NCI-H2029 (cell line): ENCODE measurements around the gene CEP78.
"Not testable (repeated sequence)": the region's sequence is repeated elsewhere in the genome, so short reads cannot be mapped to it uniquely, and the experiment has no call there.

Source experiments
- DNase-seq: peaks from one replicate; lab custom pipeline; 2025; lab: John Stamatoyannopoulos, UW

The CEP78 gene

DNA sequence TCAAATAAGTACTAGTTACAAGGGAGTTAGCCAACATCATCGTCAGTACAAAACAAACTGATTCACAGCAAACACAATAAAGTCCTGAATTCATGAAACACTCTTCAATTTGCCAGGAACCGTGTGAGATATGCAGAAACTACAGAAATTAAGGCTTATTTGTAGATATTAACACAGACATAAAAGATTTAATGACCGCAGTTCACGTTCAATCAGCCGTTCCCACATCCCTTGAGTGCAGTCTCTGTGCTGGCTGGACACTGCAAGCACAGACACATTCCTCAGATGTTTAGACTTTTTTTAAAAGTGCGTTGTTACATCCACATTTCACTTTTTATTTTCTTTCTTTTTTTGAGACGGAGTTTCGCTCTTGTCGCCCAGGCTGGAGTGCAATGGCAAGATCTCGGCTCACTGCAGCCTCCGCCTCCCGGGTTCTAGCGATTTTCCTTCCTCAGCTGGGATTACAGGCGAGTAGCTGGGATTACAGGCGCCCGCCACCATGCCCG is 566 bp upstream of the CEP78 start:
- no peak for DNase-seq

DNA sequence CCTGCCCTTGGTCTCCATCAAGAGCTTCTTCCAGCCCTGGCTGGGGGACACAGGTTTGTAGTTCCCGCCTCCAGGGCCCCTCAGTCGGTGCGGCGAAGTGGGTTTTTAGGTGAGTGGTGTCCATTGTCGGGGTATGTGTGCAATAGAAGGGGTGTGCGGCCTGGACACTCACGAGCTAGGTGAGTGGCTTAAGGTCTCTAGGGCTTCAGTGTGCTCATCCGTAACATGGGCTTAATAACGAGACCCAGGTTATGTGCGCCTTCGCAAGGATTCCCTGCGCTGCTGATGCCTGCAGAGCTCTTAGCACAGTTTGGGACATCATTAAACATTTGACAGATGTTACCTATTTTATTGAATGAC is 656 bp downstream of the CEP78 start:
- DNase-seq = no peak

DNA sequence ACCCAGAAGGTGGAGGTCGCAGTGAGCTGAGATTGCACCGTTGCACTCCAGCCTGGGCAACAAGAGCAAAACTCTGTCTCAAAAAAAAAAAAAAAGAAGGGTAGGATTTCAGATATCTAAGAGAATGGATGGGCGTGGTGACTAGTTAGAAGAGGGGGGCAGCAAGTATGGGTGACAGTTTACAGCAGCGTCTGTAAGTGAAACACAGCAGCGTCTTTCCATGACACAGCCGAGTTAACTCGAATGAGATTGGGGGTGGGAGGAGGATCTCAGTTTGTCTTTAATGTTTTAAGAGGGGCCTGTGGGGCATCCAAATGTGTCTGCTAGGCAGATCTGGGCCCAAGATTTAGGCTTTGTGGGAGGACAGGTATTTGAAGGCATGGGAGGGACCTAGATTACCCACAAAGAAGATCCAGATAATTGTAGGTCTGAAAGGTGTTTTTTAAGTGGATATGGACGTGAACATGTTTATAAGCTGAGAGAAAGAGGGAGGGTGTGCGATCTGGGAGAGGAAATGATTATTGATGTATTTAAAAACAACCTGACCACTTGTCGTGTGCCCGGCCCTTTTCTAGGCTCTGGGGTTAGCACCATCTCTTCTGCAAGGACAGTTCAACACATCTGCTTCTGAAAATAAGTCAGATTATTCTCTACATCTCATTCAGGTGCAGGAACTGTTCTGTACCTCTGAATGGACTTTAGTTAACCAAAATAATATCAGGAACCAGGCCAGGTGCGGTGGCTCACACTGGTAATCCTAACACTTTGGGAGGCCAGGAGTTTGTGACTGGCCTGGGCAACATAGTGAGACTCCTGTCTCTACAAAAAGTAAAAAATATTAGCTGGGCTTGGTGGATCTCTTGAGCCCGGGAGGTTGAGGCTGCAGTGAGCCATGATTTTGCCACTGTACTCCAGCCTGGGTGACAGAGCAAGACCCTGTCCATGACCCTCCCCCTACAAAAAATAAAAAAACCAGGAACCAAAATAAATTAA is 2.5 kb downstream of the CEP78 start:
- DNase-seq = no peak

DNA sequence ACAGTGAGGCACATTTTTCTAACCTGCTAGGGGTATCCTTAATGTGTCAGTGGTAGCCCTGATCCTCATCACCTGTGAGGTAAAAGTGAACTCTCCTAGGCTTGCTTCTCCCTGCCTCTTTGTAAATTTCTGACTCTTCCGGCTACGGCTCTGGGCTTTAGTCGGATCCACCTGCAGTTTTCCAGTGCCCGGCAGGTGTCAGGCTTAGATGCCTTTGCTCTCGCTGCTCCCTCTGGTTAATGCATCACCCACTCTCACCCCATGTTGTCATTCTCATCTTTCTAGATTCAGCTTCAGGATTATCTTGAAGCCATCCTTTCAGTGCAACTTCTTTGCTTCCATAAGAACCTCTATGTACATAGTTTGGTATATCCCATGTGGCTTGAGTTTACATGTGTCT is 3.6 kb downstream of the CEP78 start:
- no peak for DNase-seq

DNA sequence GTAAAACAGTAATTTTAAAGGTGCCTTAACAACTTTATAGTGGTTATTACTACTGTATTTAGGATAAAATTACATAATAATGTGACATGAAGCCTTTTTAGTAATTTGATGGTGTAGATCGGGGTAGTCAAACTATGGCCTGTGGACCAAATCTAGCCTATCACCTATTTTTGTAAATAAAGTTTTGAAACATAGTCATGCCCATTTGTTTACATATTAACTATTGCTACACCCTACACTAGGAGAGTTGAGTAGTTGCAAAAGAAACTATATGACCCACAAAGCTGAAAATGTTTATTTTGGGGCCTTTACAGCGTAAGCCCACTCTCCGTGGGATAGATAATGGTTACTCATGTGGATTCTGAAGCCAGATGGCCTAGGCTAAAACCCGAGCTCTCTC is 6.2 kb downstream of the CEP78 start:
- no peak for DNase-seq

DNA sequence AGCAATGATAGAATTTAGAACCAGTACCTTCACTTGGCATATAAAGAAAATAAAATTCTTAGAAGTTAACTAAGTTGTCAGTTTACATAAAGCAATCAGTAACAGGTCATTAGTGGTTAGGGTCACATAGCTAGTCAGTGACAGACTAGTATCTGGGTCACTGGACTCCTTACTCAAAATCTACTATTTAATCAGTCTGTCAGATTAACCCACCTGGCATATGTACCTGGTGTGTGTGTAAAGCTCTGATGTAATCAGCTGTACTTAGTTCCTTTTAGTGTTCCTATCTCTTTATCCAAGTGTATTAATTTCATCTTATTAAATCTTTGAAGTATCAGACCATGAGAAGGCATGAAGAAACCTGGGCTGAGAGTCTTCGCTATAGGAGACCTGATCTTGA is 7.3 kb downstream of the CEP78 start:
- no peak for DNase-seq

DNA sequence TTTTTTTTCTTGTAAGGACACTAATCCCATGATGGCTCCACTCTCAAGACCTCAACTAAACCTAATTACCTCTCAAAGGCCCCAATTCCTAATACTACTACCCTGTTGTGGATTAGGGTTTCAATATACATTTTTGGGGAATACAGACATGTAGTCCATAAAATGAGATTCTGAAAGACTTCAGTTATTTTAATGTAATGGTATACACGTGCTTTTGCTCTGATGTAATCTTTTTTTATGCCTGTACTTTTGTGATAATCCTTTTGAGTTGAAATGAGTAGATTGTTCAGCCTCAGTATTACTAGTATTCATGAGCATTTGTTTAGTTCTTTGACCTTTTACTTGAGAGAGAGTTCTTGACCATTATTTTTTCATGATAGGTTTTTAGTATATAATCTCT is 9.5 kb downstream of the CEP78 start:
- DNase-seq = no peak

DNA sequence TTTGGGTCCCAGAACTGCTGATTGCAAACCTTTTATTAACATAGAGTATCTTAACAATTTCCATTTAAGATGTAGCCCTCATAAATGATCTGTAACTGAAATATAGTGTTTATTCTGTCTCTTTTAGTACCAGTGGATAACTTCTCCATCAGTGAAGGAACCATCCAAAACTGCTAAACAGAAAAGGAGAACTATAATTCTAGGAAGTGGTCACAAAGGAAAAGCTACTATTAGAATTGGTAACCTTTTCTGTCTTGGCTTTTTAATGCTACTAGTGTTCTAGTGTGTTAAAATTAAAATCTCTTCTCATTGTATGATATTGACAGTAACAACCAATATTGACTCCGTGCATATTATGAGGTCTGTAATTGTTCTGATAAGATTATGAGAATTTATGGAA is 12.8 kb downstream of the CEP78 start:
- DNase-seq = no peak

DNA sequence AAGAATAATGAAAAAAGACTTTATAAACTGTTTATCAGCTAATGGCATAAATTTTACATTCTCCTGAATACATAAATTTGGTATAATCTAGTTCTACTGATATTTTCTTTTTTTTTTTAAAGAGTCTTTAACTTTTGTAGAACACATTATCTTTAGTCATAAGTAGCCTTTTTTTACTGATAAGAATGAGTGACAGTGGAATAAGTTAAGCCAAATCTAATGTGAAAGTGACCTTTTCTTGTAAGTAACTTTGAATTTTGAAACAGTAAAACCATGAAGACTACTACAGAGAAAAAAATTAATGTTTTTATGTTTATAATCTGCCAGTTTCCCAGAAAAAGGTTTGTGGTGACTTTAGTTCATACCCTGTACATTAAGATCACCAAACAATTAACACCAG is 13.7 kb downstream of the CEP78 start:
- DNase-seq = no peak

DNA sequence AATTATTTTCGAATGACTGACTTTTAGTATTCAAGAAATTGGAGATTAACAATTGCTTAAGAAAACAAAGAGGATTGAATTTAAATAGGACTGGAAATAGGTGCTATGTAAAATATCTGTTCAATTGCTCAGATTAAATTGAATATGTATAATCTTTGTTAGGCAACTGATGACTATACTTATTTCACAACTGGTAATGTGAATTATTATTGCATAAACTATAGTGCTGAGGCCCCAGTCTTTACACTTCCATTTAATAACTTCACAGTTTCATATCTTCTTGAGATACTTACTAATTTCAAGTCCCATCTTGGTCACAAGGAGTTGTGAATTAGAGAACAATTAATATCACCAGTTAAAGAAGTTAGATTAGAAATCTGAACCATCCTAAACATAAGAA is 16.7 kb downstream of the CEP78 start:
- no peak for DNase-seq

DNA sequence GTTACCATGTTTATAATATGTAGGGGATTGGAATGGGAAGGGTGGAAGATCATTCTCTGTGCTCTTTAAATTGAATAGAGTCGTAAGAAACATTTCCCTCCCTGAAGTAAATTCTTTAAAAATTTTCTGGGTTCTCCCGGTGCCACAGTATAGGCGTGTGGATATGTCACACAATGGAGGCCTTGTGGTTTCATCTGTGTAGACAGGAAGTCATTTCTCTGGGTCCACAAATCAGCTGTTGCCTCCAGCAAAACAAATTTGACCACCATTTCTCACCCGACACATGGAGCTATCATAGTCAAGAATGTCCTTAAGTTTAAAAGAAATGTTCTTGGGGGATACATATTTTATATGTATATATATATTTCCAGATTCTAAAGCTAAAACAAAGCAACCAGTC is 17.4 kb downstream of the CEP78 start:
- no peak for DNase-seq

DNA sequence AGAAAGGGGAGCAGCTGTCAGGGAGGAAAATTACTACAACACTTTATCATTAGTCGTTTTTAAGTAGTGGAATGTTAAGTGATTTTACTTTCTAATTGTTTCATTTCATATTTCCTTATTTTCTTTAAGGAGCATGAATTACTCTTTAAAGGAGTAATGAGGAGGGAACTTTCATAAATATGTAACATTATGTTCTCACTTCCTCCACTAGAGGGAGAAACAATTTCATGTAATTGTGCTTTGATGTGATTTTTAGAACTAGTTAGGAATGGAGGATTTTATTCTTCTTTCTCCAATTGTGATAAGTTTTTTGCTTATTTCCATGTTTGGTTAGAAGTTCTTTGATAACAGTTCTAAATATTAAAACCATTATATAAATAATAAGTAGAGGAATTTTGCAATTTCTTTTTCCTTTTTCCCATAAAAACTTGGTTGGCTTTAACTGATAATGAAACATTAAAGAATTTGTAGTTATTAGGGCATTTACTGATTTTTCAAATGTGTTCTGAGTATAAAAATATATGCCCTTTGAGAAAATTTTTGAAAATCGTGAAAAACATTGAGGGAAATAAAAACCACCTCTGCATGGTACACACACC is 25.6 kb downstream of the CEP78 start:
- DNase-seq = no peak

DNA sequence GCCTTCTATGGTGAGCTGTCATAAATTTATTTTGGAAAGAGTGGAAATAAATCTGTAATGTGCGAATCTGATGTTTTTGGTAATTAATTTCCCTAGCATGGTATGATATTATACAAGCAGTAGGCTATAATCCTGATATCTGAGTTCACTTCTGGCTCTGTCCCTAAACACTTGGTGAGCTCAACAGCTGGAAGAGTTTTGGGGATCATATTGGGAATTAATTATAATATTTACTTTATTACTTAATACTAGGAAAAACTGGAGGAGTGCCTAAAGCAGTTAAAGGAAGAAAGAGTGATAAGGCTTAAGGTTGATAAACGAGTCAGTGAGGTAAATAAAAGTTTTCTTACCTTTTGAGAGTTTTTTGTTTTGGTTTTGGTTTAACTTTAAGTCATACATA is 26.8 kb downstream of the CEP78 start:
- DNase-seq = no peak

DNA sequence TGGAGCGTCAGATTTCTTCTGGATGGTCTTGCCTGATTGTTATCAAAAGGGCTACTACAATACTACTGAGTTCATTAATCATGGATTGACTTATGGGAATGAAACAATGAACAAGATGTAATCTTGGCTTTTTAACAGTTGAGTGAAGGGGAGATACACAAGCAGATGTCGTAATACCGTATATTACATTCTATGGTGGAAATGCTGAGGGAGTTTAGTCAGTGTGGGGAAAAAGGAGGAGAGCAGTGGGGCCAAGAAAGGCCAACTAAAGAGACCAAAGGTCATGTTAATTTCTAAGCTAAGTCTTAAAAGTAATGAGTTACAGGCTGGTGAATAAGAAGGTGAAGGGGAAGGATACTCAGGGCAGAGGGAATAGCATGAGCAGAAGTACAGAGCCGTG is 32.0 kb downstream of the CEP78 start:
- no peak for DNase-seq

DNA sequence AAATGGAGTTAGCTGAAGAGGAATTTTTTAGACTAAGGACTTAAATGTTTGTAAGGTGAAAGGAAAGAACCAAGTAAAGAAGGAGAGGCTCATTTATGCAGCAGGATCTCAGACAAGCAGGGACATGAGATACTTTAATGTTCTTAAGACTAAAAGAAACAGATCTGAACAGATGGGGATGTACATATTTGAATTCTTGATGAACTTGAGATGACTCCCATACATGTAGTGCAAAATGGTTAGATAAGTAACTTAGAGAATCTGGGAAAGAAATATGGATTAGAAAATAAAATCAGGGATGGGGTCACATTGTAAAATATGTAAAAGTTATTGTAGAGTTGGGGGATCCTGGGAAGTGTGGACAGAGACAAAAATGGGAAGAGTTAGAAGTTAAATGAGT is 33.9 kb downstream of the CEP78 start:
- no peak for DNase-seq

DNA sequence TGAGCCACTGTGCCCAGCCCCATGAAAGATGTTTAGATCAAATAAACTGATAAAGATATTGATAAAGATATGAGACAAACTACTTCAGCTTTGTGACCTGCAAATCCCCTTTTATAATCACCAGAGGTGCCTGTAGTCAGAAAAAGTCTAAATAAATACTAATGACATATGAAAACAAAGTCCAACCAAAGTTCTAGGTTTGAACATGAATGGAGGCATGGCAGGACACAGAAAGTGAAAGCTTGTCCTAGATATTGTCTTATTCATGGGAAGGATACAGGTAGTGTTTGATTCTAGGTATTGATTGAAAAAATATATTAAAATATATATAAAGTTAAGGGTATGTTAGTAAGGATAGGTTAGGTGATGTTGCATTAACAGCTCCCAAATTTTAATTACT is 36.4 kb downstream of the CEP78 start:
- DNase-seq = no peak

DNA sequence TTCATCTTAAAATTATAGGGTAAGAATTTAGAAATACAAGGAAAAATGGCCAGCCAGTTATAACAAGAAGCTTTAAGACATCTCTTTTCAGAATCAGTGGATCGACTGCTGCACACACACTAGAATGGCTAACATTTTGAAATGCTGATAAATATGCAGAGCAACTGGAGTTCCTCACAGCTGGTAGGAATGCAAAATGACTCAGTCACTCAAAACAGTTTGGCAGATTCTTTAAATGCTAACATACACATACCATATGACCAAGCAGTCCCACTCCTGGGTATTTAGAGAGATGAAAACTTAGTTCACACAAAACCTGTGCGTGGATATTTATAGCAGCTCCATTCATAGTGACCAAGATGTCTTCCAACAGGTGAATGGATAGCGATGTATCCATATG is 37.9 kb downstream of the CEP78 start:
- no peak for DNase-seq

DNA sequence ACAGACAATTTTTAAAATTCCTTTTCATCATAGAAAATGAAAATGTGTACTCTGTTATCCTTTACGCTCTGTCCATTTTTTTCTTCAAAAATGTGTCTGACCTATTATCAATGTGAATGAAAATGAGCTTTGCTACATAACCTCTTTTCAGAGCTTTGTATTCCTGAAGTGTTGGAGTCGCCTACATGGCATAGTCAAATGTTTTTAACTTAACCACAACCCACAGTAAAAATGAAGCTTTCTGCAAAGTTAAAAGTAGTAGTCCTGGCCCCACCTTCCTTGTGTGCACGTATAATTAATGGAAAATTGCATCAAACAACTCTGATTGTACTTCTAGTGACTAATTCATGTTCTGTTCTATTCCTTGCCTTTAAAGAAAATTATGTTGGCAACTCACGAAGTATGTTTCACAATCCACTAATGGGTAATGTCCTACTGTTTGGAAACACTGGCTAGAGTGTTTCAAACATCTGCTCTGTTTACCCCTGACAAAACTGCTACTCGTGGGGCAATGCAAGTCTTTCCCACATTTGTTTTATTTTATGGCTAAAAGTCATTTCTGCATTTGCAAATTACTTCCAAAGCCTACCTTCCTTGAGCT is 42.4 kb downstream of the CEP78 start:
- DNase-seq = no peak

DNA sequence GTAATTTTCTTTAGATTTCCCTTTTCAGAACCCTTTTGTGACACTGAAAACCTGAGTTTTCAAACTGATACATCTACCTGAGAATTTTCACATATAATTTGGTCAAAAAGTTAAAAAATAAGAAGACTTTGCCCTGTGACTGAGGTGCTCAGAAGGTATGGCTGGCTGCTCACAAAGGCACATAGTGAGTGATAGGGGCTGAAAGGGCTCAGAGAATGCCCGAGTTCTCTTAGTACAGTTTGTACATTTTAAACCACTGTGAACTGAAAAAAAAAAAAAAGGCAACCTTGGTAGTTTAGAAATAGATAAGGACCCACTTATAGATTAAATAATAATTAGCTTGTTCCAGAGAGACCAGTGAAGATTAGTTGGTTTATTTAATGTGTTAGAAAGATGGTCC is 42.9 kb downstream of the CEP78 start:
- DNase-seq = no peak

DNA sequence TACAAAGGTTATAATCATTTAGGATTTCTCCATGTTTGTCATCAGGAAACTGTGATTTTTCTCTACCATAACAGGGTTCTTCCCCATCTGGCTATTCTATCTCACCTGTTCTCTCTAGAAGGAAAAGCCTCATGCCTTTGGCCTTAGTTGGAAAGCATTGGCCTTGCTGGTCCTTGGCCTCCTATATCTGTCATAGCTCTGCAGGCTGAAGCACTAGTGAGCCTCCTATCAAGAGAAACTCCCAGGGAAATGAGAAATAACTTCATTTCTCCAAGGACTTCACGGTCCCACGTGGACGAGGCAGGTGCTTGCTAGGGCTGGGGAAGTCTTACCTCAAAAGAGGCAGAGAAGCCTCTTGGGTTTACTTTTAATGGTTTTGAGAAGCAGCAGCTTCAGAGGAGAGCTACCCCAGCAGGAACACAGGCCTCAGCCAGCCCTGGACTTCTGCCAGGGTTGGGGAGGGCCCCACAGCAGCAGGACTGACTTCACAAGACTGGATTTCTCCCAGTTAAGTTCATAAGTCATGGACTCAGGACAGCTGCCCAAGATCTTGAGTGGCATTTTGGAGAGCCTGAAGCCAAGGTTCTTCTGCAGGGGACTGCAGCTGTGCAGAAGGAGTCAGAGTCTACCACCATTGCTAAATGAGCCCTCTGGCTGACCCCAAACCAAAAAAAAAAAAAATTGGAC is 45.2 kb downstream of the CEP78 start:
- DNase-seq = no peak

DNA sequence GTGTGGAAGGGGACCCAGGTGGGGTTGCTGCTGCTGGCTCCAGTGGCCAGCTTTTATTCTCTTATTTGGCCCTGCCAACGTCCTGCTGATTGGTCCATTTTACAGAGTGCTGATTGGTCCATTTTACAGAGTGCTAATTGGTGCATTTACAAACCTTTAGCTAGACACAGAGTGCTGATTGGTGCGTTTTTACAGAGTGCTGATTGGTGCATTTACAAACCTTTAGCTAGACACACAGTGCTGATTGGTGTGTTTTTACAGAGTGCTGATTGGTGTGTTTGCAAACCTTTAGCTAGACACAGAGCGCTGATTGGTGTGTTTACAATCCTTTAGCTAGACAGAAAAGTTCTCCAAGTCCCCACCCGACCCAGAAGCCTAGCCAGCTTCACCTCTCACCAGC is 48.3 kb downstream of the CEP78 start:
- not testable (repeated sequence) for DNase-seq

DNA sequence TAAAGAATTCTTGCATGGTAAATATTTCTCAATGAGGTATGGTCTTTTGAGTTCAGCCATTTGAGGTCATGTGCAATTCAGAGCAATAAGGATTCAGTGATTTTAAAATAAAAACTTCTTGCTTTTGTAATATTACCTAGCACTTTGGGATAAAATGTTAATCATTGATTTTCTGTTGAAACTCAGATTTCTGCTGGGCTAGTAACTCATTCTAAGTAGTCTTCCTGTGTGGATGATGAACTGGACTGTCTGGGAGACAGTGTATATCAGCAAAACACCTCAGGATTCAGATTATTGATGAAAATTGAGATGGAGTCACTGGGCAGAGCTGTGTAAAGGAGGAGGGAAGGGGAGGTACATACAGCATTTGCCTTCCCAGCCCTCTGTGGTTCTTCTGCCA is 50.2 kb downstream of the CEP78 start:
- no peak for DNase-seq
